ENCODE data around the gene ZNF575. TPM values are rescaled to one million over a fixed set of nuclear protein-coding genes. Genes with fewer than 3 reads are reported as not detected.

ZNF575 gene
- total RNA-seq, 1 experiment from 2014 or later, result 2.8 TPM

DNA sequence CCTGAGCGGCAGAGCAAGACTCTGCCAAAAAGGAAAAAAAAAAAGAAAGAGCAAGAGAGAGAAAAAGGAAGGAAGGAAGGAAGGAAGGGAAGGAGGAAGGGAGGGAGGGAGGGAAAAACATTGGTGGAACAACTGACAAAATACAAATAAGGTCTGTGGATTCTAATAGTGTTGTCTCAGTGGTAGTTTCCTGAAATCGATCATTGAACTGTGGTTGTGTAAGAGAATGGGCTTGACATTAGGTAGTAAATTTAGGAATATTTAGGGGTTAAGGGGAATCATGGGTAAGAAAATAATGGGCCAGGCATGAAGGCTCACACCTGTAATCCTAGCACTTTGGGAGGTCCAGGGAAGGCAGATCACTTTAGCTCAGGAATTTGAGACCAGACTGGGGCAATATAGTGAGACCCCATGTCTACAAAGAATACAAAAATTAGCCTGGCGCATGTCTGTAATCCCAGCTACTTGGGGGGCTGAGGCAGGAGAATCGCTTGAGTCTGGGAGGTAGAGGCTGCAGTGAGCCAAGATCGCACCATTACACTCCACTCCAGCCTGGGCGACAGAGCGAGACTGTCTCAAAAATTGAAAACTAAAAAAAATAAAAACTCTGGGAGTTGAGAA, 42.9 kb upstream of the ZNF575 start:
- Histone ChIP-seq H3K27me3 (replicated peaks; ENCODE audit: insufficient read depth, low read depth, low read length, poor library complexity) (no peaks in the 10 kb centered on the region), H3K4me3 (ENCODE audit: low read depth, low read length, poor library complexity, severe bottlenecking) (no peak overlapping the region), H3K9me3 (ENCODE audit: low read depth, low read length, poor library complexity, severe bottlenecking) (no peaks in the 10 kb centered on the region), H3K27ac (ENCODE audit: low read depth, low read length, poor library complexity, severe bottlenecking) (no peak overlapping the region), H3K4me1 (ENCODE audit: insufficient read depth, low read length, poor library complexity, severe bottlenecking) (no peaks in the 10 kb centered on the region), H3K36me3 (ENCODE audit: insufficient read depth, low read length, poor library complexity, severe bottlenecking) (no peaks in the 10 kb centered on the region)
- no TSS peak for BruUV-seq (replicated peaks)
- DNase-seq (ENCODE audit: low spot score), result no peak
- TF ChIP-seq, protein P1, sequence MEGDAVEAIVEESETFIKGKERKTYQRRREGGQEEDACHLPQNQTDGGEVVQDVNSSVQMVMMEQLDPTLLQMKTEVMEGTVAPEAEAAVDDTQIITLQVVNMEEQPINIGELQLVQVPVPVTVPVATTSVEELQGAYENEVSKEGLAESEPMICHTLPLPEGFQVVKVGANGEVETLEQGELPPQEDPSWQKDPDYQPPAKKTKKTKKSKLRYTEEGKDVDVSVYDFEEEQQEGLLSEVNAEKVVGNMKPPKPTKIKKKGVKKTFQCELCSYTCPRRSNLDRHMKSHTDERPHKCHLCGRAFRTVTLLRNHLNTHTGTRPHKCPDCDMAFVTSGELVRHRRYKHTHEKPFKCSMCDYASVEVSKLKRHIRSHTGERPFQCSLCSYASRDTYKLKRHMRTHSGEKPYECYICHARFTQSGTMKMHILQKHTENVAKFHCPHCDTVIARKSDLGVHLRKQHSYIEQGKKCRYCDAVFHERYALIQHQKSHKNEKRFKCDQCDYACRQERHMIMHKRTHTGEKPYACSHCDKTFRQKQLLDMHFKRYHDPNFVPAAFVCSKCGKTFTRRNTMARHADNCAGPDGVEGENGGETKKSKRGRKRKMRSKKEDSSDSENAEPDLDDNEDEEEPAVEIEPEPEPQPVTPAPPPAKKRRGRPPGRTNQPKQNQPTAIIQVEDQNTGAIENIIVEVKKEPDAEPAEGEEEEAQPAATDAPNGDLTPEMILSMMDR (conservative IDR thresholded peaks at IDR 0.05; ENCODE audit: low read depth, low read length), result no peak
- no peak for TF ChIP-seq EZH2 (IDR thresholded peaks at IDR 0.05; ENCODE audit: borderline replicate concordance, low read depth, low read length, poor library complexity, severe bottlenecking)
- ChIA-PET POLR2A (ENCODE audit: low non-redundant PET) (no interaction called here), CTCF (interaction anchor here (0.6 kb wide), 1 partner anchor 26 kb away, joined by 4 read pairs; no protein-coding TSS in a partner anchor)
- intact Hi-C loops (cut with micrococcal nuclease; ENCODE audit: unreplicated experiment), result no loop called here

DNA sequence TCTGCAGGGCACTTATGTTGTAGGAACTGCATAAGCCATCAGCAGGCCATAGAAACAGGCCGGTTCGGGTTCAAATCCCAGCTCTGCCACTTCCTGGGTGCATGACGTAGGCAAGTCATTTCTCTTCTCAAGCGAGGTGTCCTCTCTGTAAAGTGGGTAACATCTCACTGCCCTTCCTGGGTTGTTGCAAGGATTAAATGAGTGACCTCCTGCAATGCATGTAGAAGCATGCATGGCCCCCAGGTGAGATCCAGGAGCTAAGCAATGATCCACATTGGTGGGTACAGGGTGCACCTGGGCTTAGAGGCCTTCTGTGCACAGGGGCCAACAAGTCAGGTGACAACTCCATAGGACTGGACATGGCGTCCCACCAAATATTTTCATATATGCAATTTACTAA, 42.2 kb upstream of the ZNF575 start:
- peaks cover 2% of the 10 kb centered on the region for H3K36me3 ChIP-seq (ENCODE audit: insufficient read depth, low read length, poor library complexity, severe bottlenecking)
- H3K27me3 ChIP-seq (replicated peaks; ENCODE audit: insufficient read depth, low read depth, low read length, poor library complexity), result no peaks in the 10 kb centered on the region
- intact Hi-C loops (cut with micrococcal nuclease; ENCODE audit: unreplicated experiment), result no loop called here
- CTCF ChIA-PET, result interaction anchor here (0.6 kb wide), 1 partner anchor 31 kb away, joined by 3 read pairs; no protein-coding TSS in a partner anchor
- H3K9me3 ChIP-seq (ENCODE audit: low read depth, low read length, poor library complexity, severe bottlenecking), result no peaks in the 10 kb centered on the region
- no peaks in the 10 kb centered on the region for H3K4me1 ChIP-seq (ENCODE audit: insufficient read depth, low read length, poor library complexity, severe bottlenecking)
- no peak overlapping the region for H3K27ac ChIP-seq (ENCODE audit: low read depth, low read length, poor library complexity, severe bottlenecking)
- no peak overlapping the region for H3K4me3 ChIP-seq (ENCODE audit: low read depth, low read length, poor library complexity, severe bottlenecking)
- no peak for DNase-seq (ENCODE audit: low spot score)
- TF ChIP-seq, protein P1 (conservative IDR thresholded peaks at IDR 0.05; ENCODE audit: low read depth, low read length), result no peak
- no peak for TF ChIP-seq EZH2 (IDR thresholded peaks at IDR 0.05; ENCODE audit: borderline replicate concordance, low read depth, low read length, poor library complexity, severe bottlenecking)
- POLR2A ChIA-PET (ENCODE audit: low non-redundant PET), result no interaction called here
- BruUV-seq (replicated peaks), result no TSS peak

DNA sequence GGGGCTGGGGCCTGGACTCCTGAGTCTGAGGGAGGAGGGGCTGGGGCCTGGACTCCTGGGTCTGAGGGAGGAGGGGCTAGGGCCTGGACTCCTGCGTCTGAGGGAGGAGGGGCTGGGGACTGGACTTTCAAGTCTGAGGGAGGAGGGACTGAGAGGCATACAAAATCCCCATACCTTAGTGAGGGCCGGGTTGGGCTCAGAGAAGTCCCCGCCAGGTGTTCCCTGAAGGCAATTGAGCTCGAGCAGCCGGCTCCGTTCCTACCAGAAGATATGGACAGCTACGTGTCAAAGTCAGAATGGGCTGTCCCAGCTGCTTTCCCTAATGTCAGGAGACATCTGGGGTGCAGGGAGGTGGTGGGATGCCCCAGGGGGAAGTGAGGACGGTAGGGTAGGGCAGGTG, 37.9 kb upstream of the ZNF575 start:
- H3K36me3 ChIP-seq (ENCODE audit: insufficient read depth, low read length, poor library complexity, severe bottlenecking), result peaks cover 2% of the 10 kb centered on the region
- no peaks in the 10 kb centered on the region for H3K27me3 ChIP-seq (replicated peaks; ENCODE audit: insufficient read depth, low read depth, low read length, poor library complexity)
- H3K4me1 ChIP-seq (ENCODE audit: insufficient read depth, low read length, poor library complexity, severe bottlenecking), result no peaks in the 10 kb centered on the region
- CTCF ChIA-PET, result no interaction called here
- H3K9me3 ChIP-seq (ENCODE audit: low read depth, low read length, poor library complexity, severe bottlenecking), result no peaks in the 10 kb centered on the region
- TF ChIP-seq EZH2 (IDR thresholded peaks at IDR 0.05; ENCODE audit: borderline replicate concordance, low read depth, low read length, poor library complexity, severe bottlenecking), result no peak
- TF ChIP-seq, protein P1 (conservative IDR thresholded peaks at IDR 0.05; ENCODE audit: low read depth, low read length), result no peak
- no peak for DNase-seq (ENCODE audit: low spot score)
- intact Hi-C loops (cut with micrococcal nuclease; ENCODE audit: unreplicated experiment), result no loop called here
- no peak overlapping the region for H3K27ac ChIP-seq (ENCODE audit: low read depth, low read length, poor library complexity, severe bottlenecking)
- POLR2A ChIA-PET (ENCODE audit: low non-redundant PET), result no interaction called here
- no peak overlapping the region for H3K4me3 ChIP-seq (ENCODE audit: low read depth, low read length, poor library complexity, severe bottlenecking)
- BruUV-seq (replicated peaks), result no TSS peak
